Measurements from ENCODE around the gene FBXO3. TPM values are rescaled to one million over a fixed set of nuclear protein-coding genes. Genes with fewer than 3 reads are reported as not detected.

The FBXO3 gene
- total and polyA plus RNA-seq, 2 of the 8 experiments (the other 6 are each of a cell fraction or from before 2014, with no cell fraction given), result 15.9 to 25.7 TPM

- TF ChIP-seq RXRA (IDR thresholded peaks at IDR 0.05; ENCODE audit: insufficient read depth, low read depth, low read length) (no peak), GABPA (IDR thresholded peaks at IDR 0.05; ENCODE audit: borderline replicate concordance, insufficient read depth, low read length) (no peak), RNF2 (IDR thresholded peaks at IDR 0.05; ENCODE audit: borderline replicate concordance, low read depth, low read length, missing control alignments, poor library complexity, severe bottlenecking) (no peak), POU5F1 (IDR thresholded peaks at IDR 0.05; ENCODE audit: low read depth, low read length) (no peak), CHD7 (IDR thresholded peaks at IDR 0.05; ENCODE audit: insufficient replicate concordance, low read length) (no peak), HDAC6 (IDR thresholded peaks at IDR 0.05; ENCODE audit: low read depth, low read length) (no peak), NRF1 (IDR thresholded peaks at IDR 0.05; ENCODE audit: low read depth, low read length) (no peak)
- TF ChIP-seq, protein P1, sequence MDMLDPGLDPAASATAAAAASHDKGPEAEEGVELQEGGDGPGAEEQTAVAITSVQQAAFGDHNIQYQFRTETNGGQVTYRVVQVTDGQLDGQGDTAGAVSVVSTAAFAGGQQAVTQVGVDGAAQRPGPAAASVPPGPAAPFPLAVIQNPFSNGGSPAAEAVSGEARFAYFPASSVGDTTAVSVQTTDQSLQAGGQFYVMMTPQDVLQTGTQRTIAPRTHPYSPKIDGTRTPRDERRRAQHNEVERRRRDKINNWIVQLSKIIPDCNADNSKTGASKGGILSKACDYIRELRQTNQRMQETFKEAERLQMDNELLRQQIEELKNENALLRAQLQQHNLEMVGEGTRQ (IDR thresholded peaks at IDR 0.05; ENCODE audit: low read length), result no peak
Measured at GRCh38 chr11:33773987-33774735, at the start of gene FBXO3 (continued).

Data from H1 (cell line).